GM18499 (cell line): ENCODE measurements around the gene ATOSB.
A peak's percentile ranks its signal among the peaks of the same experiment; 100 is the strongest.

Source experiments
- ATAC-seq: cut with Tn5 transposase; IDR thresholded peaks from one replicate; pipeline ENCODE4 v1.9.1; 2021; ENCODE audit warnings: moderate number of reproducible peaks; ENCODE audit not compliant: insufficient read depth, unreplicated experiment

Gene ATOSB

DNA sequence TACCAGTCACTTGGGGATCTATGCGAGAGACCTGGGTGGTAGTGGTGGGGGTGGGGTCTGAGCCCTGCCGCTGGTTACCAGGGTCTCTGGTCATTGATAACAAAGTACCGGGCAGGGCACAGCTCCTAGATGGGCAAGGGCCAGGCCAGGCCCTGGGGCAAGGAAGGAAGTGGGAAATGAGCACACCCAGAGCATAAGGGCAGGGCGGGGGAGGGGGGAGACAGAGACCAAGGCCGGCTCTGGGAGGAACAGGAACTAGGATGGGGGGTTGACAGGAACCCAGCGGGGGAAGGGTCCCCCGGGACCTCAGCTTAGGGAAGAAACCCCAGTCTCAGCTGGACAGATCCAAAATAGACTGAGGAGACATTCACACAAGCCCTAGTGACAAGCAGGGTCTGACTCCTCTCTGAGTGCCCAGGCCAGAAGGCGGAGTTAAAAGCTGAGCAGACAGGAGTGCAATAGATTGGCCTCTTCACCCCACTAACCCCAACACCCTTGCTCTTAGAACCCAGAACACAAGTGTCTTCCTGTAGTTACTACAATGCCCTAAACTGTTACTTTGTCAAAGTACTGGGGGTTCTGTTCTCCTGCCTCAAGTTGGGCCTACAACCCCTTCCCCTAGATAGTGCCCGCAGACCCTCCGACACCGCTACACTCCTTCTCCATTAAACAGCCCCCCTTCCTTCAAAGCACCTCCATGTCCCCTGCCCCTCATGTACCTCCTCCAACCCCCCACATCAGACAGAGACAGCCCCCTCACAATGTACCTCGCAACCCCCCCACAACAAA is 628 bp downstream of the ATOSB start:
- ATAC-seq = no peak

DNA sequence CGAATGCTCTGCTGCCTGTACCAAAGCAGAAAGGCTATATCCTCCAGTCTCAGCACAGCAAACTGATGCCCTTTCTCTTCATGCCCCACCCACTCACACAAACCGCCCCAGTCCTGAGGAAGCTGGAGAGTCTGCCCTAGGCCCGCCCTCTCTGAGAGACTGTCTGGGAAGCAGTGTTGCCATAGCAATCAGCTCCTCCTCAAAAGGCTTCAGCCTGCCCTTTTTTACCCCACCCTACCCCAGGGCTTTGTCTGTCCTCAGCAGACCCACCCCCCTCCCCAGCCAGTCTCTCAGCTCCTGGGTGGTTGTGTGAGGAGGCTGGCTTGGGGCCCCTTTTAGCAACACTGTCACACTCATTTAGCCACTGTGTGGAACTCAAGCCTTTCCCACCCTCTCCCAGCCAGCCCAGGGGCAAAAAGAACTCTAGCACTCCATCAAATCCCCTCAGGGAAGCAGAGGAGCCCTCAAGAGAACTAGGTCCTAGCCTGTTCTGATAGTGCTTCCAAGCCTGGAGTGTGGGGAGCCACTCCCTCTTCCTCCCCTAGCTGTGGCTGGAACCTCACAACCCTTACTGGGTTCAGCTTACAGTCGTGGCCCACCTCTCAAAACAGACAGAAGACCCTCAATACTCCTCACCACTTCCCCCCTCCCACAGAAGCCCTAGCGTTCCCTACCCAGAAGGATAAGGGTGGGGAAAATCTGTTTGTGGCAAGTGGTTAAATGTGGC is 1.4 kb downstream of the ATOSB start:
- no peak for ATAC-seq

DNA sequence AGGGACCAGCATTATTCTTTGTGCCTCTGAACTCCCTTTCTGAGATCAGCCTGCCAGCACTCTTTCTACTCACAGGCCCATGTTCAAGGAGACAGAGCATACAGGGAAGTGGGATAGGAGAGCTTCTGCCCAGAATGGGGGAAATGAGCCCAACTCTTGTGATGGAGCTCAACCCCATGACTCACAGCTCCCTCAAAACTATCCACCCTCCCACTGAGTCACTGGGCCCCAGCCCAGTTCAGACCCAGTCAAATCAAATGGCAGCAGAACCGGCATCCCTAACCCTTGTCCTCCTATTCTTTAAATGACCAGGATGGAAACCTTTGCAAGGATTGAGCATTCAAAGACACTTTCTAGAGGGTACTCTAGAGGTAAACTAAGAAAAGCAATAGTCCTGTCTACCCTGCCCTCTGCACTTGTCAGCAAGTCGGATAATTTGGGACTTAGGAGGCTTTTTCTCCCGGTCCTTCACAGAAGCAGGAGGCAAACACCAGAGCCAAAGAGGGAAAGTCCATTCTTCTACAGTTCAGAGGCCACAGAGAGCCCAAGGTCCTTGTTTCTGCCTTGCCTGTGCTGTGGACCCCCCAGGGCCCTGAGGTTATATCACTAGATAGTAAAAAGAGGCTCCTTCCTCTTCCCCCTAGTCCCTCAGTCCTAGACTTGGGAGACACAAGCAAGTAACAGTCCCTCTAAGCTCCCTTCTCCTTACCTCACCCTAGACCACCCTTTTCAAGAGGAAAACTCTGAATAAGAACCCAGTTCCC is 3.2 kb downstream of the ATOSB start:
- no peak for ATAC-seq

DNA sequence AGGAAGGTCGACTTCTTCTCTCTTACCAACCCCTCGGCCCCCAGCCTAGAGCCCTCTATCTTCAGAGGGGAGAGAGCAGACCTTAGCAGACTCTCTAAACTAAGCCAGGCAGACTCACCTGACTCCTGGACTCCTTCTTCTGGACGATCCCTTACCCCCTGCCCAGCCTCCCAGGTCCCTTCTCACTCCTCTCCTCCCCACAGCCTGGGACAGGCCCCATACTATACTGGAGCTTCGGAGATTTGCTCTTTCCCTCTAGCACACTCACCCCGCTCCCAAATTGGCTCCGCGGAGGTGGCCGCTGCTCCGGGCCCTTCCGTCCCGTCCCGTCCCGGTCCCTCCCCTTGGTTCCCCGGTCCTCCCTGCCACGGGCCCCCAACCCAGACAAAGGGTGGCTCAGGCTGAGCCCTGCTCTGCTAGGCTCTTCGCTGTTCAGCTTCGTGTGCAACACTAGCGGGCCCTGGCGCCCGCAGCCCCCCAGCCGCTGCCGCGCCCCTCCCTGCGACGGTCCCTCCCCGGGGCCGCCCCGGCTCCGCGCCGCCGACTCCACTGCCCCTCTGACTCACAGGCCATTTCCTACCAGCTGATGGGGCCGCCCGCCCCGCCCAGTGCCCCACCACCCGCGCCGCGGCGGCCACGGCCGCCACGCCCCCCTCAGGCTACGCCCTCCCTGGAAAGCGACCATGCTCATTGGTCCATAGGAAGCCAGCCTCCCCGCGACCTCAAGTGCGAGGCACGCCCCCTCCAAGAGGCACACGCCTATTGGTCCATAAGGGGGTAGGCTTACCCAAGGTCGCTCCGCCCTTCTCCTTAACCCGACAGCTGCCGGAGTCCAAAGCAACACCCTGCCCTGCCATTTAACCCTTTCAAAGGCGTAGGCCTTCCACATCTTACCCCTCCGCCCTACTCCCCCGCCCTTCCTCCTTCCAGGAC is 4.4 kb downstream of the ATOSB start:
- peak; percentile 58 for ATAC-seq

DNA sequence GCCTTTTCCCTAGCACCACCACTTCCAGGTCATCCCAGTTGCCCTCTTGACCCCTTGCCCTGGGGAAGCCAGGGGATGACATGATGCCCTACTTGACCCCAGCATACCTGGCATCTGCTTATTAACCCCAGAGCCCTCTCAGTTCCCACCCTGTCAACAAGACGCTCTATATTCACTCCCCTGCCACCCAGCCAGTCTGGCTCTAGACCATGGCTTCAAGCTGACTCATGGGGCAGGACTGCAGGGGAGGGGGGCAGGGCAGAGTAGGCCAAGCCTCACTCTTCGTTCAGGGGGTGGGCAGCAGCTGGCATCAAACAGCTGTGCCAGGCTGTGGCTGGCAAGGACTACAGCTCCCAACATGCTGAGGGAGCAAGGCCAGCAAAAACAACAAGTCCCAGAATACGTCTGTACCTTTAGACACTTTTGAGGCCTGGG is 5.3 kb downstream of the ATOSB start:
- no peak for ATAC-seq

DNA sequence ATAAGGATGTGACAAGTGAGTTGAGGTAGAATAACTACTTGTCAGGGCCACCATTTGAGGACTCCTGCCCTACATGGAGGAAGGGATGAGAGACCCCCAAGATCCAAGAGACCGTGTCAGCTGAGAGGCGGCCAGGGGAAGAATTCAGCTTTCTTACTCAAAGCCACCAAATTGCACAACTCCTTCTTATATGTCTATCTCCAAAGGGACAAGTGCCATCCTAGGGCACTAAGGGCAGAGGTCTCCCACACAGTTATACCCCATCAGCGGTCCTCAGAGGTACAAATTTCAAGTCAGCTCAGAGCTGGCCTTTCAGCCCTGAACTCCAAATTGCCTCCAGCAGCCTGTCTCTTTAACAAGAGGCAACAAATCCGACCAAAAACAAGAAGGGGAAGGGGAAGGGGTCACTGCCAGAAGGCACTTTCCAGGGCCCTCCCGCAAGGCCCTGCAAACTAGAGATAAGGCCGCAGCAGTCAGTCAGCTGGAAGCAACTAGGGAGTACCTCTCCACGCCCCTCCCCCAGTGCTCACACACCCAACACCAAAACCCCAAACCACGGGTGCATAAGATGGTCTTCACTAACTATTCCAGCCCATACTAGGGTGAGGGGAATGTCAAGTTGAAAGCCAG is 6.6 kb downstream of the ATOSB start:
- no peak for ATAC-seq

DNA sequence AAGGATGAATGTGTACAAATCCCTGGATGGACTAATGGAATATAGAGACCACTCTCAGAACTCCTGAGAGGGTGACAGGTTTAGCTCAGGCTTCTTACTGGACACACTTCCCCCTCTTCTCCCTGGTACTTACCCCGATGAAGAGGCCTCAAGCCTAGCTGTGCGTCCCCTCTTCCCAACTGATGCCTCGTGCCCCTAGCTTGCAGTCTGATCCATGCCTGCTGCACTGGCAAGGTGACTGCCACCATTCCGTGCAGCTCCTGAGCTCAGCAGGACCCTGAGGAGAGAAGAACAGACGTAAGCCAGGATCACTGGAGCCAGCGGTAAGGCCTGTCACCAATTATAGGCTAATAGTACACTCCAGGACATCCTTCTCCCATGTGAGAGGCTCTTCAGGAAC is 7.2 kb downstream of the ATOSB start:
- ATAC-seq = no peak

DNA sequence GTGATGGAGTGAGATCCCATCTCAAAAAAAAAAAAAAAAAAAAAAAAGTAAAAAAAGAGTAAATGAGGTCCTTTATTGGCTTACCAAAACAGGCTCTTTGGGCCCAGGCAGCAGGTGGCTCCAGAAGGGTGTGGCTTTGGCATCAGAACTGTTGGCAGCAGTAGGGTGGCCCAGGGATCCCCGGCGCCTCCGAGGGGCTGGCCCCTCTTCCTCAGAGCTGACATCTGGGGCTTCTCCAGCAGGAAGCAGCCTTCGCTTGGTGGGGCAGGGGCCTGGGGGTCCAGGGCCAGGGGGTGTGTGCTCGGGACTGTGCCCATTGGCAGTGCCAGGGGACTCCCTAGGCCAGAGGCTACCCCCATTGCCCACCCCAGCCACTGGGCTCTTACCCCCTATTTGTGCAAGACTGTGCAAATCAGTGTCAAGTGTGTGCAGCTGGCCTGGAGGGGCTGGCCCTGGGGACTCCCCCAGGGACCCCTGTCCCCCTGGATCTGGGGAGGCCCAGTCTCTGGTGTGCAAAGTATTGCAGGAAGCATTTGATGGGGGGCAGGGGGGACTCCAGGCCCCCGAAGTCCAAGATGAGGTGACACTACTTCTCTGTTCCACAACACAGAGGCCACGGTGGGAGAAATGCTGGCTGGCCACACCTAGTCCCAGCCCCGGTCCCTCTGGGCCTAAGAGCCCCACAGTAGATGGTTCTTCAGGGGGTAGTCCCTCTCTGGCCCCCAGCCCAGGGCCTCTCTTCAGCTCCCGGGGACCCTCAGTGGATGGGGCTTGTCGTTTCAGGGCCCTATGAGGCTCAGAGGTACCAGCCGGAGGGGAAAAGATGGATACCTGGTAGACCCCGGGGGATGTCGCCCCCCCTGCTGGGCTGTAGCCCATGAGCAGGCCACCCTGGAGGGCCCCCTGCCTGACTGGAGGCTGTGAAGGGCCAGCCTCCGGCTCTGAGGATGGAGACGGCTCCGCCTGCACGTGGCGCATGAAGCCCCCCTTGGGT is 8.1 kb downstream of the ATOSB start:
- ATAC-seq = no peak

DNA sequence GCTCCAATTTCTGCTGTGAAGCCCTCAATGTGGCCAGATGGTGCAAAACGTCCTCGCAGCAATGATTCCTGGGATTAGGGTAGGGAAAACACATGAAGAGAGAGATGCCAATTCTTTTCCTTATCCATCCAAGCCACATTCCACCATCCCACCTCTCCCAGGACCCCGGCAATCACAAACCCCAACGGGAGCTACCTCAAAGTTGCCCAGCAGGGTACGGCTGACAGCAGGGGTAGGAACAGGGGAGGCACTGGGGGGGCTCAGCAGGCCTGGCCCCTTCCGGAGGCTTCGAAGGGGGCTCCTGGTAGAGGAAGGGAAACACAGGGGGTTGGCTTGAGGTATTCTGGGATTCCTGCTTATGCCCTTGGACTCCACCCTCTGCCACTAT is 9.3 kb downstream of the ATOSB start:
- ATAC-seq = no peak

DNA sequence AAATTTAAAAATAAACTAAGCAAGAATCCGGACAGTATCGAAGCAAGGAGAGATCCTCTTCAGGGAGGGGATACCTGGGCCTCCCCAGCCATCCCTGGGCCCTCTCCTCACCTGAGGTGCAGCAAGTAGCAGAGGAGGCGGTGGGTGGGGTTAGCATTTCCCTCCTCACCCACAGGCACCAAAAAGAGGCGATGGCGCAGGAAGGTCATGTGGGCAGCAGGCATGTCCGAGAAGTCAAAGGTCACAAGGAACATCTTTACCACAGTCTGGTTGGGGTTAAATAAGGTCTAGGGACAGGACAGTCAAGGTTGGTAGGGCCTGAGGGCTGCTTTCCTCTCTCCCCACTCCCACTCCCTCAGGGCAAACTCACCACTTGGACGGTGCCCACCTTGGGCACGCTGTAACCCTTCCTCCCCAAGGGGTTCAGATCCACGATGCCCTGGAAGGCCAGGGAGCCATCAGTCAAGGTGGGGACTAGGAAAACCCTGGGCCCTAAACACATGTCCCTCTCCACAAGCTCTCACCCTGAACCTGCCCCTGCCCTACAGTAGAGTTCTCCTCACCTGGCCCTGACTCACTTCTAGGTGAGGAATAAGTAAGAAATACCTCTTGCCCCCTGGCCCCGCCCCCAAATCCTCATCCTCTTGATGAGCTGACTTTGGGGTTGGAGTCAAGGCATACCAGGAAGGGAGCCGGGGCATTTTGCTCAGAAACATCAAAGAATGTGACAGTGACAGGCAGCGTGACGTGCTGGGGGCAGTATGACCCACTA is 9.9 kb downstream of the ATOSB start:
- ATAC-seq = no peak

DNA sequence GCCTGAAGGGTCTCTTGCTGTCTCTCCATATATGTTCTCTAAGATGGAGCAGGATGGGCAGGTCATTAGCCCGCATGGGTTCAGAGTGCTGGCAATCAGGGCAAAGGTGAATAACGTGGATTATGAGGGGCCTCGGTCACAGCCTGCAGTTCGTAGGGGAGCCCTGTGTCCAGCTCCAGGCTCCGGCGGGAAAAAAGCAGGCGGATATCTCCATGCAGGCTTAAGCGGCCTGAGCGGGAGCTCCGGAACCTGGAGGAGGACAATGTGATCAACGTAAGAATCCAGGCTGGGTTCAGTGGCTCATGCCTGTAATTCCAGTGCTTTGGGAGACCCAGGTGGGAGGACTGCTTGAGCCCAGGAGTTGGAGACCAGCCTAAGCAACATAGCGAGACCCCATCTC is 10.5 kb downstream of the ATOSB start:
- ATAC-seq = no peak

DNA sequence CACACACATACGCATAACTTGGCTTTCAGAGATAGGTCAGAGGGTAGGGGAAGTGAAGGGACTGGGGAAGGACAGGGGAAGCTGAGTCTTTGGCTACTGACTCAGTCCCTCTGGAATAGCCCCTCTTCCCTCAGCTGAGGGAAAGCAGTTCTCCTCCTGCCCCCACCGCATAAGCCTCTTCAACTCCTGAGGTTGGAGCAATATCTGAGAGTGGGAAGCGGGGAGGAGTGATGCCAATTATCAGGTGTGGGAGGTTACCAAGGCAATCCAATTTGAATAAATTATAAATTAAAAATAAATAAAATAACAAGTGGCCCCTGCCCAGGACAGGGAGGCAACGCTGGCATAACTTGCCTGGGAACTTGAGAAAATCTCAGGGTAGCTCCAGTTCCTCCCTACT is 11.1 kb downstream of the ATOSB start:
- no peak for ATAC-seq

DNA sequence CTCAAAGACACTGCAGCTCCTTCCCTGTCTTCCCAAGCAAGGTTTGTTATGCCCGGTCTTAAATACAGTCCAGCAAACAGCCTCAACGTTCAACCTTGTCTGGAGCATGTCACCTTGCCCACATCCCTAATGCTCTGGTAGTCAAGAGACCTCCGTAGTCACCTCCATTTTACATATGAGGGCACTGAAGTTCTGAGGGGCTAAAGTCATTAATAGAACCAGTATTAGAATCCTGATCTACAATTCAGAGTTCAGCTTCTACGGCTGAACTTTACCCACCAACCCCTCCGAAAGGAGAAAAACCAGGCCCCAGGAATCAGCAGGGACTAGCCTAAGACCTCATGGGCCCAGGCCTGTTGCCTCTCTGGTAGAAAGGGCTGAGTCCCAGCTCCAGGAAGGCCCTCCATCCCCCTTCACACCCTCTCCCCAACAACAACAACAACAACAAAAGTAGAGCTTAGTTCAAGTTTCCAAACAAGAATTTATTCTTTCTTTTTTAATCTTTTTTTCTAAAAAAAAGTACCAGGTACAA is 11.9 kb downstream of the ATOSB start:
- ATAC-seq = no peak

DNA sequence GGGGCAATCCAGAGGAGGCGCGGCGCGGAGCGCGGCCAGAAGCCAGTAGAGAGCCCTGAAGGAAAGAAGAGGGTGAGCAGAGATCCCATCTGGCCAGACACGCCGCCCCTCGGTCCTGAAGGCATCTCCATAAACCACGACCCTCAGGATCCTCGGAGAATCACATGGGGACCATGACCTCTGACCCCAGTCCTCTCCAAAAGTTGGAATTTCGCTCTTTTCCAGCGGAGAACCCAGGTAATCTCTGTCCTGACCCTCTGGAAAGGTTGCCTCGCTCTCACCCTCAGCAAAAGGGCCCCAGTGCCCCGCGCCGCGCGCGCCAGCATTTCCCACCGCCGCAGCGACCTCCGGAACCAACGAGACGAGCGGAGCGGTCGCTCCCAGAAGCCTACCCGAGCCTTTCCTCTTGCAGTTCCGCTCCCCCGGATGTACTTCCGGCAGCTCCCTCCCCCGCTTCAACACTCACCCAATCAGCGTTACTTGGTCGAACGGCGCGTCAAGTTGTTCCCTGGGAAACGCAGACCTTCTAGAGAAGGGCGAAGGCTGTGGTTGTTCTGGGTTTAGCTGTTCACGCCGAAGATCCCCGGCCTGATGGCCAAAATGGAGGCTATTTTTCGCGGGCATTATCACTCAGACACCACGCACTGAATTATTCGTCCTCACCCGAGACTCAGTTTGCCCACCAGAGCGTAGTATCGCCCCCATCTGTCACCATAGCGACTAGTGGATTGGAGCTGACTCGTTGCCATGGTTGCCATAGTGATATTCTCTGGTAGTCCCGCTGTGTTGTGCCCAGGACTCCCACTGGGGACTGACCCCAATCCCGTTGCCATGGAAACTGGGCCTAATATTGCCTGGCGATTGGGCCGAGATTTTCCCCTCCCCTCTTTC is 12.6 kb downstream of the ATOSB start, which contains the start of gene STOML2:
STOML2 (minus strand) TSS at position 363 of the 891 bp plus-strand sequence; CDS start at position 326, 37 bp downstream.
- ATAC-seq = peak; percentile 79

DNA sequence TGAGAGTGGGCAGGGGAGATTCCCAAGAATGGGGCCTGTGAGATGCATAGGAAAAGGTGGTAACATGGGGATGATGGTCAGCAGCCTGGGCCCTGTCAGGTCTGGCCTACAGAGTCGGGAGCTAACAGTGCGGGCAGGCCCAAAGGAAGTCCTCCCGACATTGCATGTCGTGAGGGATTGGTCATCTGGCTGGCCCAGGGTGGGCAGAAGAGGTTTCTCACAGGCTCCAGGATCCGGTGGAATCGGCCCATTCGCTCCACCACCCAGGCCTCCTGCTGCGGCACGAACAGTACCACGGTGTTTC is 13.2 kb downstream of the ATOSB start:
- no peak for ATAC-seq

DNA sequence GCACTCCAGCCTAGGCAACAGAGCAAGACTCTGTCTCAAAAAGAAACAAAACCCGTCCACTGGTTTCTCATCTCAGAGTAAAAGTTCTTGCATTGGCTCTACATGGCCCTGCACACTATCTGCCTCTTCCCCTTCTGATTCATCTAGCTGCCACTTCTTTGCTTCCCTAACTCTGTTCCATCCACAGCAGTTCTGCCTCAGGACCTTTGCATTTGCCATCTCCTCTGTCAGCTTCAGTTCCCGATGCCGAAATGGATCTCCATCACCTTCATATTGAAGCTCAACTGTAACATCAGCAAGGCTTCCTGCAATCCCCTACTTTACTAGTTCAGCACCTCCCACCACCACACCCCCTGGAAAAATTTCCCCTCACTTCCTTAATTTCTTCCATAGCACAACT is 18.1 kb downstream of the ATOSB start:
- ATAC-seq = no peak
